ENCODE results near the gene LINGO3. TPM values are rescaled to one million over a fixed set of nuclear protein-coding genes. Genes with fewer than 3 reads are reported as not detected.

The LINGO3 gene
- polyA plus RNA-seq, 1 donor (not counting 4 experiments of a cell fraction or from before 2014, with no cell fraction given): not detected

DNA sequence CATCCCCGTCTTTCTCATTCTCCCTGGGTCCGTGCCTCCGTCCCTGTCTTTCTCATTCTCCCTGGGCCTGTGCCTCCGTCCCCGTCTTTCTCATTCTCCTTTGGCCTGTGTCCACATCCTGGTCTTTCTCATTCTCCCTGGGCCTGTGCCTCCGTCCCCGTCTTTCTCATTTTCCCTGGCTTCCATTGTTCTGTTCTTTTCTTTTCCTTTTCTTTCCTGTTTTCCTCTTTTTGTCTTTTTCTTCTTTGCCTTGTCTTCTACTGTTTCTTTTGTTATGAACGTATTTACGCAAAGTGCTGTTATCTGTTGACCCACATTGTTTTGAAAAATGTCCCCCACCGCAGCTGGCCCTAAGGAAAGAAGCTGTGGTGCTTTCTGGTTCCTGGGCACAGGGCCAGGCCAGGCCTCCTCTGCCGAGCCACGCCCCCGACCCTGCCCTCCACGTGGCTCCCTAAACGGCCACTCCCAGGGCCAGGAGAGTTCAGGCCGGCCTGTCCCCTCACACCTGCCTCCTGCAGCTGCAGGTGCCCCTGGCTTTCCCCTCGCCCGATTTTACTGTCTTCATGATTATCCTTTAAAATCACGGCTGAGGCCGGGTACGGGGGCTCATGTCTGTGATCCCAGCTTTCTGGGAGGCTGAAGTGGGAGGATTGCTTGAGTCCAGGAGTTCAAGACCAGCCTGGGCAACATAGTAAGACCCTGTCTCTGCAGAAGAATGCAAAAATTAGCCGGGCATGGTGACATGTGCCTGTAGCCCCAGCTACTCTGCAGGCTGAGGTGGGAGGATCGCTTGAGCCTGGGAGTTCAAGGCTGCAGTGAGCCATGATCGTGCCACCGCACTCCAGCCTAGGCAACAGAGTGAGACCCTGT lies 38.1 kb upstream of the LINGO3 start:
- Histone ChIP-seq H3K9ac (ENCODE audit: control insufficient read depth, extremely low read depth, insufficient read depth, low read length) (no peak overlapping the region), H2AFZ (ENCODE audit: control insufficient read depth, low read length) (no peak overlapping the region), H3K4me3 (ENCODE audit: control insufficient read depth in 2 of 3, extremely low read depth in 1 of 3, insufficient read depth in 2 of 3, low read depth in 1 of 3, low read length in 3 of 3) (no peak overlapping the region), H4K20me1 (ENCODE audit: control insufficient read depth, extremely low read depth, insufficient read depth, low read length) (no peaks in the 10 kb centered on the region), H3K9me1 (ENCODE audit: control insufficient read depth, extremely low read depth, insufficient read depth, low read length) (no peaks in the 10 kb centered on the region), H3K27ac (ENCODE audit: control insufficient read depth, insufficient read depth, low read length) (no peak overlapping the region), H3K79me2 (ENCODE audit: control insufficient read depth, insufficient read depth, low read length) (no peaks in the 10 kb centered on the region), H3K27me3 (ENCODE audit: control insufficient read depth, extremely low read depth, insufficient read depth, low read length) (no peaks in the 10 kb centered on the region), H3K36me3 (ENCODE audit: control insufficient read depth in 2 of 2, extremely low read depth in 1 of 2, insufficient read depth in 2 of 2, low read length in 2 of 2) (peaks cover 0 to 14% of the 10 kb centered on the region in 2 experiments), H3K9me3 (ENCODE audit: control insufficient read depth, low read depth, low read length) (no peaks in the 10 kb centered on the region), H3K4me1 (ENCODE audit: control insufficient read depth, extremely low read depth, insufficient read depth, low read length) (no peaks in the 10 kb centered on the region), H3K4me2 (ENCODE audit: control insufficient read depth, extremely low read depth, insufficient read depth, low read depth, low read length) (no peak overlapping the region)
- no peak for FAIRE-seq
- dilution Hi-C loops (cut with MboI; ENCODE audit: extremely low pct_ligation_motif_present, low sequenced_read_pairs): no loop called here
- no peak for DNase-seq (ENCODE audit: low read depth, low spot score)
- TF ChIP-seq, protein P1, sequence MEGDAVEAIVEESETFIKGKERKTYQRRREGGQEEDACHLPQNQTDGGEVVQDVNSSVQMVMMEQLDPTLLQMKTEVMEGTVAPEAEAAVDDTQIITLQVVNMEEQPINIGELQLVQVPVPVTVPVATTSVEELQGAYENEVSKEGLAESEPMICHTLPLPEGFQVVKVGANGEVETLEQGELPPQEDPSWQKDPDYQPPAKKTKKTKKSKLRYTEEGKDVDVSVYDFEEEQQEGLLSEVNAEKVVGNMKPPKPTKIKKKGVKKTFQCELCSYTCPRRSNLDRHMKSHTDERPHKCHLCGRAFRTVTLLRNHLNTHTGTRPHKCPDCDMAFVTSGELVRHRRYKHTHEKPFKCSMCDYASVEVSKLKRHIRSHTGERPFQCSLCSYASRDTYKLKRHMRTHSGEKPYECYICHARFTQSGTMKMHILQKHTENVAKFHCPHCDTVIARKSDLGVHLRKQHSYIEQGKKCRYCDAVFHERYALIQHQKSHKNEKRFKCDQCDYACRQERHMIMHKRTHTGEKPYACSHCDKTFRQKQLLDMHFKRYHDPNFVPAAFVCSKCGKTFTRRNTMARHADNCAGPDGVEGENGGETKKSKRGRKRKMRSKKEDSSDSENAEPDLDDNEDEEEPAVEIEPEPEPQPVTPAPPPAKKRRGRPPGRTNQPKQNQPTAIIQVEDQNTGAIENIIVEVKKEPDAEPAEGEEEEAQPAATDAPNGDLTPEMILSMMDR (optimal IDR thresholded peaks at IDR 0.05 in 1 of 3, IDR thresholded peaks at IDR 0.05 in 1 of 3, conservative IDR thresholded peaks at IDR 0.05 in 1 of 3; ENCODE audit: extremely low read depth in 1 of 3, insufficient read depth in 2 of 3, low read length in 3 of 3): no peak
- TF ChIP-seq EZH2 (IDR thresholded peaks at IDR 0.05; ENCODE audit: low read length): no peak

DNA sequence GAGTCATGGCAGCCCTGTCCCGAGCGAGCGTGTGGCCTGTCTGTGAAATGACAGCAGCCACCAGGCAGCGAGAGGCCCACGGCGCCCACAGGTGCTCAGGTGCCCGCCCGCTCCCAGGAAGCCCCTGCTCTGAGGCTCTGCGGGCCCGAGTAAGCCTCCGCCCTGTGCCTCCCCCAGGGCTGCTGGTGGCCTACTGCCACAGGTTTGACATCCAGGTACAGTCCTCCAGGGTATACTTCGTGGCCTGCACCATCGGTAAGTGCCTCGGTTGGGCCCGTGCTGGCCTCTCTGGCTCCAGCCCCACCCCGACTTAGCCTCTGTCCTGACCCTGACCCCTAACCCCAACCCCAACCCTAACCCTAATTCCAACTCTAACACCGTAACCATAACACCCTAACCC lies 37.1 kb upstream of the LINGO3 start:
- no peak for DNase-seq (ENCODE audit: low read depth, low spot score)
- H3K4me1 ChIP-seq (ENCODE audit: control insufficient read depth, extremely low read depth, insufficient read depth, low read length): no peaks in the 10 kb centered on the region
- dilution Hi-C loops (cut with MboI; ENCODE audit: extremely low pct_ligation_motif_present, low sequenced_read_pairs): no loop called here
- H3K79me2 ChIP-seq (ENCODE audit: control insufficient read depth, insufficient read depth, low read length): no peaks in the 10 kb centered on the region
- no peak overlapping the region for H3K27ac ChIP-seq (ENCODE audit: control insufficient read depth, insufficient read depth, low read length)
- H3K9ac ChIP-seq (ENCODE audit: control insufficient read depth, extremely low read depth, insufficient read depth, low read length): no peak overlapping the region
- no peaks in the 10 kb centered on the region for H3K9me3 ChIP-seq (ENCODE audit: control insufficient read depth, low read depth, low read length)
- H3K36me3 ChIP-seq (ENCODE audit: control insufficient read depth in 2 of 2, extremely low read depth in 1 of 2, insufficient read depth in 2 of 2, low read length in 2 of 2): peaks cover 0 to 13% of the 10 kb centered on the region in 2 experiments
- no peak overlapping the region for H3K4me2 ChIP-seq (ENCODE audit: control insufficient read depth, extremely low read depth, insufficient read depth, low read depth, low read length)
- no peaks in the 10 kb centered on the region for H4K20me1 ChIP-seq (ENCODE audit: control insufficient read depth, extremely low read depth, insufficient read depth, low read length)
- H3K27me3 ChIP-seq (ENCODE audit: control insufficient read depth, extremely low read depth, insufficient read depth, low read length): no peaks in the 10 kb centered on the region
- no peak overlapping the region for H3K4me3 ChIP-seq (ENCODE audit: control insufficient read depth in 2 of 3, extremely low read depth in 1 of 3, insufficient read depth in 2 of 3, low read depth in 1 of 3, low read length in 3 of 3)
- H3K9me1 ChIP-seq (ENCODE audit: control insufficient read depth, extremely low read depth, insufficient read depth, low read length): no peaks in the 10 kb centered on the region
- no peak overlapping the region for H2AFZ ChIP-seq (ENCODE audit: control insufficient read depth, low read length)
- FAIRE-seq: no peak
- no peak for TF ChIP-seq EZH2 (IDR thresholded peaks at IDR 0.05; ENCODE audit: low read length)
- TF ChIP-seq, protein P1 (optimal IDR thresholded peaks at IDR 0.05 in 1 of 3, IDR thresholded peaks at IDR 0.05 in 1 of 3, conservative IDR thresholded peaks at IDR 0.05 in 1 of 3; ENCODE audit: extremely low read depth in 1 of 3, insufficient read depth in 2 of 3, low read length in 3 of 3): no peak

All from keratinocyte (primary cell).